ENCODE results near the gene ARHGAP24.
"Not testable (repeated sequence)": the region's sequence is repeated elsewhere in the genome, so short reads cannot be mapped to it uniquely, and the experiment has no call there.

Gene ARHGAP24

DNA sequence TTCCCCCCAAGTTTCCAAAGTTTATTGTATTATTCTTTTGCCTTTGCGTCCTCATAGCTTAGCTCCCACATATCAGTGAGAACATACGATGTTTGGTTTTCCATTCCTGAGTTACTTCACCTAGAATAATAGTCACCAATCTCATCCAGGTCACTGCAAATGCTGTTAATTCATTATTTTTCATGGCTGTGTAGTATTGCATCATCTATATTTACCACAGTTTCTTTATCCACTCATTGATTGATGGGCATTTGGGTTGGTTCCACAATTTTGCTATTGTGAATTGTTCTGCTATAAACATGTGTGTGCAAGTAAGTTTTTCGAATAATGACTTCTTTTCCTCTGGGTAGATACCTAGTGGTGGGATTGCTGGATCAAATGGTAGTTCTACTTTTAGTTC, 43.6 kb downstream of the ARHGAP24 start:
- DNase-seq, result not testable (repeated sequence)

DNA sequence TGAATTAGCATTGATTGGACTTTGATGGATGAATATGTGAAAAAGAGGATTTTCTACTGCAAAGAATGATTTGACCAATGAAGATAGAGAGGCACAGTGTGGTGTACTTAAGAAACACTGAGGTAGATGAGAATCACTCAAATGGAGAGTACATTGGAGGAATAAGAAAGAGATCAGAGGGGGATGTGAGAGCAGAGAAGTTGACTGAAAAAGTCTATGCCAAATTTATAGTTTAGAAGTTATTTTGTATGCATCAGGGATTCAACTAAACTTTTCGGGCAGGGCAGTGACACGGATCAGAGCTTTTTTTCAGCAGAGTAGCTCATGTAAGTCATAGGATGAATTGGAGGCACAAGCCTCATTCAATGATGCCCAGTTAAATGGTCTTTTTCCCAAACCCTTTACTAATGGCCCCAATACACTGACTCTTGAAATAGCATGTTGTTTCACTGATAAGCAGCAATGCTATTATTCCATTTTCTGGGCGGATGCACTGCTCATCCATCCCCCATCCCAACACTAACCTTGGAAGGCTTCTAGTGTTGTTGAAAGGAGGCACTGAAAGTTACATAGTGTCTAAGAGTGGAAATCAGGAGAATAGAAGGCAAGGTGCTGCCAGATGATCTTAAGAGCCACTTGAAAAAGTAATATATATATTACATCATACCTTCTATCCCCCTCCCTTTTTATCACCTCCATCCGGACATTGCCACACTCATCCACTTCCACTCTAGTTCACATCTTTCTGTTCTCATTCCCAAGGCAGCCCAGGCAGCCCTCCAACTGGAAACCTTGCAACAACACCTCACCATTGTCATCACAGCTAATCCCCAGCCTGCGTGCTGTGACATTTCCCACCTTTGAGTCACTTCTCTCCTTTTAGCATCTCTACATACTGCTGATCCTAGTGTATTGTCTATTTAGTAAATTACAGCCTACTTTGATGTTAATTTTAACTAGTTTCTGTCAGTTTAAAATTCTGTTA, 46.1 kb downstream of the ARHGAP24 start:
- DNase-seq, result no peak

DNA sequence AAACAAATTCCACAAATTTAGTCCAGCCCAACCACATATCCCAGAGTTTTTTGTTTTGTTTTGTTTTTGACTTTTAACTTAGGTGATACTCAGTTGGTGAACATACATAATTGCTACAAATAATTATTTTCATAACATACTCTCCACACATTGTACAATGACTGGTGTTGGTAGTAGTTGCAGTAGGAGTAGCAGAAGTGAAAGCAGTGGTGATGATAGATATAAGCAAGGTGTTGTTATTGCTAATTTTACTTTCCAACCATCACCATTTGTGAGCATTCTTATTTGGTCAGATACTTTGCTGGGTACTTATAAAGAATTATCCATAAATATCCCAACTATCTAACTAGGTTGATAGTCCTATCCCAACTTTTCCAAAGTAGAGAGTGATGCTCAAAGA, 47.3 kb downstream of the ARHGAP24 start:
- DNase-seq, result no peak

DNA sequence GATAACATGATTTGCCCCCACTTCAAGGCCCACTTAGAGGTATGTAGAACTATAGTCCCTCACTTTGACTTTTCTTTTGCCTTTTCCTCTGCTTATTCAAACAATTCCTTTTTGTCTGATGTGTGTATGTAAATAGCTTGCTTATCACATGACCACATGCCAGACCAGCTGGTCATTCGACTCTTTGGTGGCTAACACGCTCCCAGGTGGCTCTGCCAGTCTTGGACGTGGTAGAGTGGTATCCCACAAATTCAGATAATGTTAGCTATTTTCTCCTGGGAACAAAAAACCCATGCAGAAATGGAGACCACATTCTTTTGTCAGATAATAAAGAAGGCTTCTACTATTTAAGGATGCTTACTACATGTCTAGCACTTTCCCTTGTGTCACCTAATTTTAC, 47.9 kb downstream of the ARHGAP24 start:
- DNase-seq, result no peak

DNA sequence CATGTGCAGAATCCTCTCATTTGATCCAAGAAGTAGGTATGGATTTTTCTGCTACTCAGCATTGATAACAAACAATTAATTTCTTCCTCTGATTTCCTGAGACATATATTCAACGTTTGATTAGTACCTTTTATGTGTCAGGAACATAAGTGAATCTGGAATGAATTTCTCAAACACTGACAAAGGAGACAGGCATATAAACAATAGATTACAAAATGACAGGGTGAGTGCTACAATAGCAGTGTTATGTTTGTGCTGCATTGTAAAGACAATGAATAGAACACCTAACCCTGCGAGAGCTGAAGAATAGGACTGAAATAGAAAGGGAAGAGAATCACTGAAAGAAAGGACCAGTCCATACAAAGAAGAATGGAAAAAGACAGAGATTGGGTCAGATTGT, 52.9 kb downstream of the ARHGAP24 start:
- no peak for DNase-seq

DNA sequence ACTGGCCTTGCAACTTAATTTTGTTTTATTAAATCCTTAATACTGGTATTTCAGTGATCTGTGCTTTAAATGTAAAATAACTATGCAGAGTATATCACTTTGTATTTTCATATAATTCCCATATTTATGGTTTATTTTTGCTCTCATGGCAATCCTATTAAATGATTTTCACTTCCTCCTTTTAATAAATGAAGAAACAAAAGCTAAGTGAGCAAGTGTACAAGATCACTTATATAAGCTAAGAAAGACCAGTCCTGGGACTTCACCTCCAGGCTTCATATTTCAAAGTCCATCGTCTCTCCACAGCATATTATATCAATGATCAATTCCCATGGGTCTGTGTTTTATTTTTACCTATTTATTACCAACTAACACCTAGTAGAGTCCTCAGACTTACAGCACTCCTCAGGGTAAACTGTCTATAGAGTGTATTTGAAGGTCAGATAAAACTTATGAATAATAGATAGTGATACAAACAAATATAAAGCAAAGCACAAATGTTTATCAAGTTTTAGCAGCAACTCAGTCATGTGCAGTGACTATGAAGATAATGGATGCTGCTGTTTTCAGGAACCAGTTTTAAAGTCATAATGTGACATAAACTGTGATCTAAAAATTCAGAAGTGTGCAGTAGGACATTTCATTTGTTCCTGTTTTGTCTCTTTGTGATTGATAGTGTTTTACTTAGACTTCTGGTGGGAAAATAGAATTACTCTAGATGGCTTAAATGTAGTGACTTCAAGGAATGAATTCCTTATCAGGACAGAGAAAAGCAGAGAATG, 56.8 kb downstream of the ARHGAP24 start:
- peak in 1 of 2 donors; percentile 34 for DNase-seq

DNA sequence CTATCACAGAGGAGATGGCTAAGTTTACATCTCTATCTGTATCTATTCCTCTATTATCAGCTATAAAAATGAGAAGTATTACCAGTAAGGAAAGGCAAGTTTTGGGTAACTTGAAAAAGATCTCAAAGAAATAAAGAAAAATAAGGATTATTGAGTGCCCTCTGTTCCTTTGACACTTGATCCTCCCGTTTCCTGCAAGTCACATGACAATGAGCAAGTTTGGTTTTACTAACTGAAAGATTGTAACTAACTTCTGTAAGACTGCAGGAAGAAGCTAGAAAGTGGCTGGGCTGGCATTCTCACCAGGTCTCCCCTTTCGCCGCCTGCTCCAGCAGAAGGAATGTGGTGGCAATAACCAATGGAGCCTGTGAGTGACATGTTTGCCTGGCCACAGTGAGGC, 59.2 kb downstream of the ARHGAP24 start:
- no peak for DNase-seq

DNA sequence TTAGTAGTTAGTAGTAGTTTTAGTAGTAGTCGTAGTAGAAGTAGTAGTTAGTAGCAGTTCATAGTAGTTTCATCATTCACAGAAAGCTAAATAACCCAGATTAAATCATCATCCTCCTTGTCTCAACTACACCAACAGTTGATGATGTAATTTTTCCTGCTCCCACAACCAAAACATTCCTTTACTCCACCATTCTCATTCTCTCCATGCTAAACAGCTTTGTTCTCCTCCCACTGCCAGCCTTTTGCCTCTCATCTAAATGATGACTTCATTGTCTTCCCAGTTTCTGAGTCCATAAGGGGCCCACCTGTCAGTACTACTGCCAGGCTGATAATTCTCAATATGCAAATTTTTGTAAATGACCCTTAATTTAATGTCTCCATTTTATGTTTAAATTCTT, 68.9 kb downstream of the ARHGAP24 start:
- DNase-seq, result no peak

DNA sequence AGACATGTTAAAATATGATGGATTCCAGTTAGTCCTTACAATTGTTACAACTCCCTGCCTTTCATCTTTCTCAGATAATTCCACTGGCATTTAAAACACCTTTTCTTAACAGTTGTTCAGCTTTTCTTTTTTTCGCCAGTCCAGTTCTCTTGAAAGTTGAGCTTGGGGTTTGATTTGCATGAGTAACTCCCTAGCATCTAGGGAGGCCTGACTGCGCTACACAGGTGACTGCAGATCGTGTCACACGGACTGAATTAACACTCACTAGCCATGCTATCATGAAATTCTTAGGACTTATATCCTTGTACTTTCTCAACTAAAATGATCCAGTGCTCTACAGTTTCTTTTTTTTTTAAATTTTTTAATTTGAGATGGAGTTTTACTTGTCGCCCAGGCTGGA, 69.8 kb downstream of the ARHGAP24 start:
- no peak for DNase-seq

DNA sequence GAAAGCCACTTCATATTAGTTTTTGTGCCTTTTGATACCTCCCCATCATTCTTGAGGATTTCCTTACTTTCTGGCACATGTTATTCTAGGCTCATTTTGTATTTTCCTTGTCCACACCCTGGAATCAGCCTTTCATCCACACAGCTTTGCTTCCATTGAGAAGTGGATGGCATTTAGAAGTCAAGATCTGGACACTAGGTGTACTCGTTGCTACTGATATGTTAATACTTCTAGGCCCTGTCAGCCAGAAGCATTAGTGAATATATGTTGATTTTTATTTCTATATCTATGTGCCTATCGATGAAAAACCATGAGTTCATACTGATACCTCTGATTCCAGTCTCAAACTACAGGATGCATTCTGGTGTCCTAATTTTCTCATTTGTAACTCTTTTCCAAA, 73.2 kb downstream of the ARHGAP24 start:
- peak in 1 of 2 donors; percentile 10 for DNase-seq

DNA sequence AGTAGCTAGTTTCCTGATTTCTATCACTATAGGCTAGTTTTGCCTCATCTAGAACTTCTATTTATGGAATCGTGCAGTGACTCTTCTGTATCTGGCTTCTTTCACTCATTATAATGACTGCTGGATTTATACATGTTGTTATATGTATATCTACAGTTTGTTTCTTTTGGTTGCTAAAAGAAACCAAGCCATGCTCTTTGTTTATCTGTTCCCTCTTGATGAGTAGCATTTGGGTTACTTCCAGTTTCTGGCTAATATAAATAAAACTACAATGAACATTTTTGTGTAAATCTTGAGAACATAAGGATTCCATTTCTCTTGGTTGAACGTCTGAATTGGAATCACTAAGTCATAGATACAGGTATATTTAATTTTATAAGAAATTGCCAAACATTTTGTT, 73.9 kb downstream of the ARHGAP24 start:
- DNase-seq, result no peak

DNA sequence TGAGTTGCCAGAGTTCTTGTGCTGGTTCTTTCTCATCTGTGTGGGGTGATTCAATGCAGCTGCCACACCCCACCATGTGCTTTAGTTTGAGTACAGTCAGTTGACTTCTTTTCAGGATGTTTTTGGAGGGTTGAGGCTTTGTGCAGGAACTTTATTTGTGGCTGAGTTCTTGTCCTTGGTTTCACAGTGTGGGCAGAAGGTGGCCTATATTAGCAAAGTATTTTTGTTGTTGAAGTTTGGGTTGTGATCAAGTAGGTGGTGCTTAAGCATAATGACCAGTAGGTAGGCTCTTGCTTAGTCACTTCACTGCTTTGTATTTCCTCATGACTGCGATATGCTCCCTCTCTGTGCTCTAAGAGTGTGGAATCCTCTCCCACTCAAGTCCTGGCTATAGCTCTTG, 80.3 kb downstream of the ARHGAP24 start:
- peak; percentile 30 to 70 for DNase-seq

DNA sequence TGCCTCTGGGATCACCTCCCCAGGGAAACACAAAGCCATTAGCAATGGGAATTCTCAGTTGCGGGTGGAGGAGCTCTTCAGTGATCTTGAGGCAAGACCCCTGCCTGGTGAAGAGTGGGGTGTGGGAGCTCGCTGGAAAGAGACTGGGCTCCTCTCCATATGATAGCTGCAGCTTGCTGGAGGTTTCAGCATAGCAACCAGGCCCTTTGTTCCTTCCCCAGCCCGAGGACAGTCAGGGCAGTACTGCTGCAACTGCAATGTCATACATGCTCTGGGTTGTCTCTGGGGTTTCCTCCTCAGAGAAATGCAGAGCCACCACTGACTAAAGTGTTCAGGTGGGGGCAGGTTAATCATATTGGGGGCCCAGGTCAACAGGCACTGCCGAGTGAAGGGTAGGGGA, 81.3 kb downstream of the ARHGAP24 start:
- peak in 1 of 2 donors; percentile 4 for DNase-seq

DNA sequence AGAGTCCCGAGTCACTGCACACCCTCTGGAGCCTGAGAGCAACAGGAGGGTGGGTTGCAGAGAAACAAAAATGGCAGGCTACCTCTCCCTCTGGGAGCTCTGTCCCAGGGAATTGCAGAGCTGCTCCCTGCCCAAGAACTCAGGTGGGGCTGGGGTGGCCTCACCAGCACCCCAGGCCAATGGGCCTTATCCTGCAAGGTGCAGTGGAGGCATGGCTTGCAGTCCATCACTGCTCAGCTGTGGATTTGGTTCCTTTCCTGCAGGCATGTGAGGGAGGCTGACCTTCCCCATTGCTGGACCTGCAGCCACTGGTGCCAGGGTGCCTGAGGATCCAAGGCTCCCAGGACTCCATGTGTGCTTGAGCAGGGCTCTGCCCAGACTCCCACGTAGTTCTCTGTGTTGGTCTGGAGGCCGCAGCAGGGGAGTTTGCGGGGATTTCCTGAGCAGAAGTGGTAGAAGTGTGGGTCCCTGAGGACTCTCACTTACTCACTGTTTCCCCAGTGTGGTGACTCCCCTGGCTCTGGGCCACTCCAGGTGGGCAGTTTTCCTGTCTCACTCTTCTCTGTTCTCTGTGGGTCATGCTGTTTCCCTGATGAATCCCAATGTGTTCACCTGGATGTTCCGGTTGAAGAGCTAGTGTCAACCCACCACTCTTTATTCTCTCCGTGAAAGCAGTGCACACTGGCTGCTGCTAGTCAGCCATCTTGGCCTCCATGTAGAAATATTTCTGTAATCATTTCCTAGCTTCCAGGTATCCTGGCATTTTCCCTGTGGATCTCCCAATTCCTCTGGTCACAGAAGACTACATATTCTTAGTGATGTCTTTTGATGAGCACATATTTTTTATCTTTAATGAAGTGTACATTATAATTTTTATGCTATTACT, 82.3 kb downstream of the ARHGAP24 start:
- peak in 1 of 2 donors; percentile 34 for DNase-seq

DNA sequence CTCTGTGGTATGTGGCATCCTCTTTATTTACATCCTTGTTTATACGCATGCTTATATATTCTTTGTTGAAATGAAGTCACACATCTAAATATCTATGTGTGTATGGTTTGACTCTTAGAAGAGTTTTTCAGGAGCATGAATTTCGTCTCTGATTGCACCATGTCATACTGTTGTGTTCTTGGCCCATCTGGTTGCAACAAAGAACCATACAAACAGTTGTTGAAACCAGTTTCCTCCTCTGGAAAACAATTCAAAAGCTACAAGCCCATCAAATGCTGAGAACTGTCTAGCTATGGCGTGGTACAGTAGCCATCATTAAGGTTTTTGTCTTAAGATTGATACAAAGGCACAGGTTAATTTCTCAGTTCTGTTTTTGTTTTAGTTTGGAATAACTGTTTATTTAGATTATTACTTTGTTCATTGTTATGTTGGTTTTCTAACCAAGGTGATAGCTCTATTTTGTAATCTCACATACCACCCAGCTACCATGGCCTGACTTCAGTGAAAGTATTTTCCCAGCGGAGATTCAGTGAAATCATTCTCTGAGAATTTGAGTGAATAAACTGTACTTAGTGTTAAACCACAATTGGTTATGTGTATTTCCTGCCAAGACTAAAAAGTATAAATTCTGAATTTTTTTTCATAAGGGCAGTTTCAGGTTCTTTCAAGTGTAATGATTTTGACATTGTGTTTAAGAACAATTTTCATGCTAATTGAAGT, 91.0 kb downstream of the ARHGAP24 start:
- DNase-seq, result no peak

DNA sequence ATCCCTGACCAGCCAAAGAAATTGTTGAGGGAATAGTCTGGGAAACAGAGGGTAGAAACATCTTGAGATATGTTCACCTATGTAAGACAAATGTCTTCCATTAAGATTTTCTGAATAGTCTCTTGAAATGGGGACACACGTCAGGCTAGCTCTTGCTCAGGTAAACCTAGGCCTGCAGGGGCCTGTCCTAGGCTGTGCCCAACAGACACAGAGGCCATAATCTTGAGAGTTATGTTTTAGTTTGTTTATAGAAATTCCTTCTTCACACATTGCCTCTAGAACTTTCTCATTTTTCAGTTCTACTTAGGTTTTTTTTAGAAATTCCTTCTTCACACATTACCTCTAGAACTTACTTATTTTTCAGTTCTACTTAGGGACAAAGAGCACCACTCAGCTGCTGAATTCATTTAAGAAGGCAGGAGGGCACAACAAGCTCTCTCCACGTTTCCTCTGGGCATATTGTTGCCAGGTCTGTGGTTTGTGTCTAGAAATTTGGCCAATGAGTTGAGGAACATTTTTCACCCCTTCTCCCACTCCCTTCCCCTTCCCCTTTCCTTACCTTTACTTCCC, 94.9 kb downstream of the ARHGAP24 start:
- DNase-seq, result no peak

DNA sequence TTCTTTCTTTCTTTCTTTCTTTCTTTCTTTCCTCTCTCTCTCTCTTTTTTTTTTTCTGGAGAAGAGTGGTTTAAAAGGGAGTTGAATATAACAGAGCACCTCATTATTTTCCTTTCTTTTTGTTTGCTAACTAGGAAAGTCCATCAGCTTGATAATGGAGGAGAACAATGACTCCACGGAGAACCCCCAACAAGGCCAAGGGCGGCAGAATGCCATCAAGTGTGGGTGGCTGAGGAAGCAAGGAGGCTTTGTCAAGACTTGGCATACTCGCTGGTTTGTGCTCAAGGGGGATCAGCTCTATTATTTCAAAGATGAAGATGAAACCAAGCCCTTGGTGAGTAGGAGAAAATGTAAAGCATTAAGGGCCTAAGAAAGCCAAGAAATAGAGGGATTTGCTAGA, 95.4 kb downstream of the ARHGAP24 start:
- DNase-seq, result no peak

DNA sequence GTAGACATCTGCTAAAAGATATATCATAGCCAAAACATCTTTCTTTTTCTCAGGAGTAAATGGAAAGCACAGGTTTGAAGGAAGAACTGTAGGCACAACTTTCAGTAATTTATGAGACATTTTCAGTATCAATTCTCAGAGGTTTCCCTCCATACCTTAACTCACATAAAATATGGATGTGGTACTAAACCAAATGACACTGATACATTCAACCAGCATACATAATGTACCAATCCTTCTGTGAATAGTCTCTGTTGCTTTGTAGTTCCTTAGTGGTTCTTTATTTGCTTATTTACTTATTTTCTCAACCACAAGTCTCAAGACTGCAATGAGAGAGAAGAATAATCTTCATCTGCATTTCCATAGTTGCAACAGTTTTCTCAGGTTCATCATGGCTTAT, 96.1 kb downstream of the ARHGAP24 start:
- DNase-seq, result no peak

DNA sequence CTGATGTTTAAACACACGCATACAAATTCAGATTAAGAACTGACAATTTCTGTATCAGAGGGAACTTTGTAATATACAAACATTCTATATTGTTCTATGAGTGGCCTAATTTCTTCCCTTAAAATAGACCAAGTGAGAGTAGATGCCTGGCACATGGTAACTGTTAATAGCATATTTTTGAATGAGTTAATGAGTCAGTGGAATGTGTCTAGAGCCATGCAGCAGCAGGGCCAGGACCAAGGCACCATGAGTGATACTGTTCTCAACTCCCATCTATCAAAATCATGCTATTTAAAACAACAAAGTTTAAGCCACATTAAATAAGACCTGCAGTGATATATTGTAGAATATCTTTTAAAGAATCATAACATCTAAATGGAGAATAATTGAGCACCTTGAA, 98.3 kb downstream of the ARHGAP24 start:
- no peak for DNase-seq

DNA sequence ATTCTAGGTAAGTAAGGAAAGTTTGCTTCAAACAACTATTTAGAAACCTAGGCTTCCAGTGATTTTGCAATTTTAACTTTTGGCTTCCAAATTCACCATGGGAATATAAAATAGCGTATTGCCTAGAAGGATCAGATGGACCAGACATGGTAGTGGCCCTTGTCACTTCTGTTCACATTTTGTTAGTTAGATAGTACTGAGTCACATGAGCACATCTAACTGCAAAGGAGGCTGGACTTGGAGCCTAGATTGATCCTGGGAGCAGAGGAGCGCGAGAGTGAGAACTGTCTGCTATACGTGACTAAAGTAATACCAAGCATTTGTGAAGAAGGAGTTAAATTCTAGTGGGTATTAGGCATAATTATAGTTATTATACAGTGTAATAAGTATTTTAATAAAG, 102.4 kb downstream of the ARHGAP24 start:
- DNase-seq, result no peak

DNA sequence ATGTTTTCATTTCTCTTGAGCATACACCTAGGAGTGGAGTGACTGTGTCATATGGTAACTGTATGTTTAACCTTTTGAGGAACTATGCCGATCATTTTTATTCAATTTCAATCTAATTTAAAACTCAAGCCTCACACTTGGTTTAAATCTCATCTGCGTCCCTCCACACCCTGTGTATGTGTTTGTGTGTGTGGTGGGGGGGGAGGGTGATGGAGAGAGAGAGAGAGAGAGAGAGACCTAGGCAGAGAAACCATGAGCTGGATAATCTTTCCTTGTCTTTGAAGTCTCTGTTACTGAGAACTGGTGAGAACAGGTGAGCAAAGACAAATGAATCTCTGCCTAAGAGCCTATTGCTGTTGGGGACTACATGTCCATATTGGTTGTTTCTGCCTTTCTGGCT, 105.0 kb downstream of the ARHGAP24 start:
- no peak for DNase-seq

DNA sequence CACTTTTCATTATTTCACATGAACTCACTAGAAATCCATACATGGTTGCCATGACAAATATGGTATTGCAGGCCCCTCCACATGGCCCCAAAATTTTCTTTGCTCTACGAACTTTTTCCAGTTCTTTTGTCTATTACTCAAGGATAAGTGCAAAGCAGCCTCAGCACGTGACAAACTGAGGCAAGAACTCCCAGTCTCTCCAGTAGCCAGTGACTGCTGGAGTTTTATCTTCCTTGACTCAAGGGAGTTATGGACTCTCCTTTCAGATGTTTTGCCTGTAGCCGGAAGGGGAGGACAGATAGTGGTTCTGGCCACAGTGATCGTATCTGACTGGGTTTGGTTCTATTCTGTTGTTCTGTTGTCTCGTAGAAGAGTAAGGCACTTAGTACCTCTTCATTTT, 105.5 kb downstream of the ARHGAP24 start:
- DNase-seq, result no peak
